Islet precursor cell (in vitro differentiated cells): ENCODE measurements around the gene GCN1.

Experiments
- DNase-seq: peaks from one replicate; pipeline ENCODE4 v3.0.0-alpha.2; 2018

The GCN1 gene

DNA sequence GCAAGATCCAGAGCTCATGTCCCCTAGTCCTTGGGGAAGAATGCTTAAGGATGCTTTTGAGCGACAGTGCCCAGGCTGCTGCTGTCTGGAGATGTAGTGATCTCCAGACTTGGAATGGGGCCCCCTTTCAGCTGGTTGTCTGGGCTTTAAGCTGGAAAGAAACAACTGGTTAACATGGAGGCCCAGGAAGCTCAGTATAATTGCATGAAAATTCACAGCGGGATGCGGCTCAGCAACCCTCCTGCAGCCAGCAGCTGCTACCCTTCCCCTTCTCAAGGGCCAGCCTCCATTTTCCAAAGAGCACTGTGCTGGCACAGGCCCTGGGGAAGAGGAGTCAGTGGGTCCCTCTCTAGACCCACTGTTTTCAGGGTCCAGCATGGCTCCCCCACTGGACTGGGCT lies 104.3 kb downstream of the GCN1 start:
- DNase-seq: no peak

DNA sequence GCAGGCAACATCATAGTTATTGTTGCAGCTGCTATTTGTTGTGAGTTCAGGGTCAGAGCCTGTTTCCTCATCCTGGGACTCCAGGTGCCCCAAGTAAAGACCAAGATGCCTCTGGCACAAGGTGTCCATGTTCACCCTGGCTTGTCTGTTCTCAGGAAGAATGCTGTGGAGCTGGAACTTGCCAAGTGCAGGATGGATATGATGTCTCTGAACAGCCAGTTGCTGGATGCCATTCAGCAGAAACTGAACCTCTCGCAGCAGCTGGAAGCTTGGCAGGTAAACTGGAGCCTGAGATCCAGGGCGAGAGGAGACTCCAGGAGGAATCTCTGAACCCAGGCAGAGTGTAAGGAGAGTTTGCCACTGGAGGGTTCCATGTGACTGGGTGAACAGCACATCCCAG lies 104.7 kb downstream of the GCN1 start:
- DNase-seq: no peak

DNA sequence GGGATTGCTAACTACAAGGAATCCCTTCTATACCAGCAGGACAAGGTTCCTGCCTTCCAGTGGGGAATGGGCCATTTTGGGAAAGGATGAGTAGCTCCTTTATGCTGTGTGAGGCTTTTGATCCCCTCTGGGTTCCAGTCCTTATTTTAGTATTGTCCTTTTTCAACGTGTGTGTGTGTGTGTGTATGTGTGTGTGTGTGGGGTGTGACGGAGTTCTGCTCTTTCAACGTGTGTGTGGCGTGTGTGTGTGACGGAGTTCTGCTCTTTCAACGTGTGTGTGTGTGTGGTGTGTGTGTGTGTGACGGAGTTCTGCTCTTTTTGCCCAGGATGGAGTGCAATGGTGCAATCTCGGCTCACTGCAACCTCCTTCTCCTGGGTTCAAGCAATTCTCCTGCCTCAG lies 105.4 kb downstream of the GCN1 start:
- no peak for DNase-seq

DNA sequence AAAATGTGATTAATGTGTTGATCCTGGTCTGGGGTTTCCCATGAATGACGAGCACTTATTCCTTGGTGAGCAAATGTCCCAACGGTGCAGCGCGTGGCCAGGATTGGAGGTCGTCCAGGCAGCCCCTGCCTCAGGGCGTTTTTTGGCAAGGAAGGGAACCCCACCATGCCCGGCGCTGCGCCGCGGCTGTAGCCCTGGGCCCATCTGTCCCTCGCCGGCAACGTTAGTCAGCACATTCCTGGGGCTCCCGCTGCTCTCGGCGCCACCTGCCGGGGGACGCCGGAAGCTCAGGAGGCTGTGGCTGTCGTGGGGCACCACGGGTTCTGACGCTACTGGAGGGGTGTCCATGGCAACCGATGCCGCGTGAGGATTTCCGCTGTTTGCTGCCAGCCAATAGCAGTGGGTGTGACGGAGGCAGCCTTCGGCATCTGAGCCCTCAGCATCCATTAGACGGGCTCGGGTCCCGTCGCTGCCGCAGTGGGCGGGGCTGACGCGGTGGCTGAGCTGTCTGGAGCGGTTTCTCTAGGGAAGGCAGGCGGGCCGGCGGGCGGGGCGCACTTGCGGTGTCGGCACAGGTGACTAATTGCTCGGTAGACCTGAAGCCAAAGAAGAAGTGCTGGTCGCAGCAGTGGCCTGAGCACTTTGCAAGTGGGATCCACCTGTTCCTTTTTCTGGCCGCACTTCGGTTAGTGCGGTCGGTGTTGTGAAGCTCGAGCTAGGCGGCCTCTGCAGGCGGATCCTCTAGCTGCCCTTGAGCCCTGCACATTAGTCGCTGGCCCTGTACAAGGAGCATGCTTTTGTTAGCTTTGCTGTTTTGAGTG lies 107.5 kb downstream of the GCN1 start:
- peak; percentile 100 for DNase-seq

DNA sequence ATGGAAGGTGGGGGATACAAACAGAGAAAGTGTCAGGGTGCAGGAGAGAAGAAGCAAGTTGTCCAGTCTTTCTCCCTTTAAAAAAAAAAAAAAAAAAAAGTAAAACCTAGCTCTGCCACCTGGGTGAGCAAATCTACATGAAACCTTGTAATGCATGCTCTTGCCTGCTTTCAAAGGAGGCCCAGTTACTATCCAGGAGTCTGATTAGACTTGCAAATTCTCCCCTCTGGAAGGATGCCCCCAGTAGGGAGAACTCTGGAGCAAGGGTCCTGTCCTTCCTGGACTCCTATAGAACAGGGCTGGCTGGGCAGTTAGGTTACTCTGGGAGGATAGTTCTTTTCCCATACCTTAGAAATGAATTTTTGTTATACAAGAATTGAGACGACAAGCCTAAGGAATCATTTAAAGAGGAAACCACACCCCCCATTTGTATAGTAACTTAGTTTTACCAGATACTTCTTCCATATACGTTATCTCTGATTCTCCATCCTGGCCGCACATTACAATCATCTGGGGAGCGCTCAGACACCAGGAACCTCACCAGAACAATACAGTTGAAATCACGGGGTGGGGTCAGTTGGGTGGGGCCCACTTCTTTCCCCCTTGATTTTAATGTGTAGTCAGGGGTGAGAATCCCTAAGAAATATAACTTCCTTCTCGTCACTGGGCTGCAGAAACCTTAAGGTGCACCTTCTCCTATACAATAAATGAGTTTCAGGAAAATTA lies 108.4 kb downstream of the GCN1 start:
- DNase-seq: no peak

DNA sequence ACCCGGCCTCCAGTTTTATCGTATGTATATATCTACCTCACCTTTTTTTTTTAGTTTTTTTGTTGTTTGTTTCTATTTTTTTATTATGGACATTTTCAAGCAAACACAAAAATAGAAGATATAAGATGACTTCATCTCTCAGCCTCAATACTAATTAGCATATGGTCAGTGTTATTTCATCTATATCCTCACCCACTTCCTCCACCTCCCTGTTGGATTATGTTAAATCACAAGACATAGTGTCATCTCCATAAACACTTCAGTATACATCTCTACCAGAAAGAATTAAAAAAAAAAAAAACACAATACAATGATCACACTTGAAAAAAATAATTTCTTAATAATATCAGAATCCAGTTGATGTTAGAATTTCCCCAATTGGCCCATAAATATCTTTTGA lies 112.9 kb downstream of the GCN1 start:
- no peak for DNase-seq

DNA sequence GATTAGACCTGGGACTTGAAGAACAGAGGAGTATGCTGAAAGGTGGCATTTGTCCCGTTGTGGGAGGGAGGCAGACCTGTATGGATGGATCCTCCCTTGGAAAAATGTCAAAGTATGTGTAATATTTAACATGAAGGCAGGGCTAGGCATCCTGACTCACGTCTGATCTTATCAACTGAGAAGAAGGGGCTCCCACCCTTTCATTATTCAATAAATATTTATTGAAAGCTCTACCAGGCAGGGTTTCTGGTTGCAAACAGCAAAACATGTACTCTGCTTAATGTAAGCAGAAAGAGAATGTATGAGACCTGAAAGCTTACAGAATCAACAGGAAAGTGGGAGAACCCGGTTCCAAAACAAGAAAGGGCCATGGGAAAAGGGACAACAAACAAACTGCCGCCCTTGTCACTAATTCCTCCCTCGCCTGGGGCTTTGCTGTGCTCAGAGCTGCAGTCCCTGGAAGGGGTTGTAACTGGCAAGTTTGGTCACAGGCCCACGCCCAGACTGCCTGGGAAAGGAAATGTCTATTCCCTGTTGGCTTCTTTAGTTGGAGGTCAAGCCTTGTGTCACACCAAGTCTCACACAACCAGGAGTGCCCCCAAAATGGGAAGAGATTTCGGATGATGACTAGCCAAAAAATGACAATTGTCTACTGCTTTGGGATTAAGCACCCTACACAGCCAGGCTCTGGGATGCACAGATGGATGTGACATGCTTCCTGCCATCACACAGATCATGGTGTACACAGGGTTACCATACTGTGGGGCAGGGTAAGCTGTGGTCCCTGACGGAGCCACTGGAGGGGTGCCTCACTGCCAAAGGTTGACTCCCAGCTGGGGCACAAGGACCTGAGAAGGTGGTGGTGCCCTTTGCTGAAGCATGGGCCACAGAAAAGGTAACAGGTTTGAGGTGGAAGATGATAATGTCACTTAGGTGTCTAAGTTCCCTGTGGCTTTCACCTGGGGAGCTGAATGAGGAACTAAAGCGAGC lies 114.8 kb downstream of the GCN1 start:
- no peak for DNase-seq

DNA sequence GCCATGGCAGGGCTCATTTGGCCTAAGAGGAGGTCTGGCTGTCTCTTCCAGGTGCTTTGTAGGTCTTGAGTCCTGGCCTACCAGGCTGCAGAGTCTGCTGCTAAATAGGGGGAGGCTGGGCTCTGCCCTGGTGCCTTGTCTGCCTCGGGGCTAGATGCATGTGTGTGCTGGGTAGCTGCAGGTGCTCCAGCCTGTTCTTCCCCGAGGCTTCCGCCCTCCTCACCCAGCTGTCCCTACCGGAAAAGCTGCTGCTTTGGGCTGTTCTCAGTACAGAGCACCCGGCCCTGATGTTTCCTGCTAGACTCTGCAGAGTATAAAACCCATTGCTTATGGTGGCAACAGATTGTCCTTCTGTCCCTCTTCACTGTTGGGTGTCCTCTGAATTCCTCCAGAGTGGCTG lies 115.6 kb downstream of the GCN1 start:
- peak; percentile 79 for DNase-seq

DNA sequence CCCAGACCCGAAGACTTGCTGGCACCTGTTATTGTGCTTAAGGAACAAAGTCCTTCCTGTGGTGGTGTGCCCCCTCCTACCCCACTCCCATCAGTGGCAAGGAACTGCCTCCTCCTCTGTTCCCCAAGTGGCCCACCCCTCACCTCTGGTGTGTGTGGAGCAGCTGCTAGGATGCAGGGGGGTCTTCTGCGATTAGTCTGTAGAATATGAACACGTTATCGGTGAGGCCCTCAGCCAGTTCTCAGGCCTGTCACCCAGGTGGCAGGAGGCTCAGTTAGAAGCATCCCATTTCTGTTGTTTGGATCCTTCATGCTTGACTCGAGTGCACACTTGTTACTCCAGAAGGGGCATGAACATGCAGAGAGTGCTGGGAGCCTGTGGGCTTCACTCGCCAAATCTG lies 117.3 kb downstream of the GCN1 start:
- DNase-seq: no peak
